Measurements from ENCODE around the gene PRDM16. TPM values are rescaled to one million over a fixed set of nuclear protein-coding genes. Genes with fewer than 3 reads are reported as not detected.

Gene PRDM16
- total and polyA plus RNA-seq, 2 experiments from 2014 or later = 0.14 to 0.16 TPM

DNA sequence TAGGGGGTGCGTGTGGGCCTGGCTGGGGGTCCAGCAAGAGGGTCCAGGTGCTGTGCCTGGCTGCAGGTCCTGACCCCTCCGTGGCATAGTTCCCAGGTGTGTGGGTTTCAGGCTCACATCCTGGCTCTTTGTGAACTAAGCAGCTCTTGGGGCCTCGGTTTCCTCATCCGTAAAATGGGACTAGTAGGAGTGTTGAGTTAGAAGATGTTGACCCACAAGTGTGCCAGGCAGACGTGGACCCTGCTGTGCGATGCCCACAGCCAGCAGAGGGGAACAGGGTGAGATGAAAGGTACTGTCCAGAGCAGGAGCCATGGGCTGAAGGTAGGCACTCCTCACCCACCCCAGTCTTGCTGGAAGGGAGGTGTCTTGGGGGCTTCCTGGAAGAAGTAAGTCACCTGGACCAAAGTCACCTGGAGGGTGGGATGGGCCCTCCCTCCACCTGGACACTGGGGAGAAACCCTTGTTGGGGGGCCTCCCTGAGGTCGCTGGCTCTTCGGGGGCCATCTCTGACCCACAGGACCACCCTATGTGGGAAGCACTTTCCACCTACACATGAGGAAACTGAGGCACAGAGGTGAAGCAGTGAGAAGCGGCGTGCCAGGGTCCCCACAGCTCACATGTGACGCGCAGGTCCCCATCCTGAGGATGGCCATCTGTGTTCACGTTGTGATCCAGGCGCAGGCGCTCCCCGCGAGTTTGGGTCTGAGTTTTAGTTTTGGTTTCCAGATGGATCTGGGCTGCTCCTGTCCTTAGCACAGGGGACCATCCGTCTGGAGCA is 386.9 kb downstream of the PRDM16 start:
- no peaks in the 10 kb centered on the region; the same call in 2 of the 3 replicates for H3K9me3 Mint-ChIP-seq
- H3K36me3 ChIP-seq (ENCODE audit: insufficient read depth) = no peaks in the 10 kb centered on the region
- H2AFZ ChIP-seq = no peak overlapping the region
- peak overlapping the region; percentile 82 for H3K4me3 Mint-ChIP-seq
- DNase-seq (ENCODE audit: low spot score) = no peak
- no peaks in the 10 kb centered on the region for H3K9me2 ChIP-seq (ENCODE audit: insufficient read depth)
- peak overlapping the region; percentile 93 for H3K4me2 ChIP-seq
- H3K4me1 Mint-ChIP-seq = peaks cover 24% of the 10 kb centered on the region
- peak overlapping the region; percentile 97 for H3K27ac ChIP-seq (ENCODE audit: low read depth)
- H3K4me1 ChIP-seq (ENCODE audit: insufficient read depth) = peaks cover 18% of the 10 kb centered on the region; the same call in 1 of the 2 replicates
- H3K27ac Mint-ChIP-seq = peak overlapping the region; percentile 80; the same call in 1 of the 2 replicates
- H3K27me3 Mint-ChIP-seq (ENCODE audit: insufficient read depth, low read depth, poor library complexity) = peaks cover 12% of the 10 kb centered on the region
- H3K79me2 ChIP-seq (replicated peaks; ENCODE audit: insufficient read depth) = peaks cover 19% of the 10 kb centered on the region; the same call in 1 of the 2 replicates
- TF ChIP-seq, protein P1, sequence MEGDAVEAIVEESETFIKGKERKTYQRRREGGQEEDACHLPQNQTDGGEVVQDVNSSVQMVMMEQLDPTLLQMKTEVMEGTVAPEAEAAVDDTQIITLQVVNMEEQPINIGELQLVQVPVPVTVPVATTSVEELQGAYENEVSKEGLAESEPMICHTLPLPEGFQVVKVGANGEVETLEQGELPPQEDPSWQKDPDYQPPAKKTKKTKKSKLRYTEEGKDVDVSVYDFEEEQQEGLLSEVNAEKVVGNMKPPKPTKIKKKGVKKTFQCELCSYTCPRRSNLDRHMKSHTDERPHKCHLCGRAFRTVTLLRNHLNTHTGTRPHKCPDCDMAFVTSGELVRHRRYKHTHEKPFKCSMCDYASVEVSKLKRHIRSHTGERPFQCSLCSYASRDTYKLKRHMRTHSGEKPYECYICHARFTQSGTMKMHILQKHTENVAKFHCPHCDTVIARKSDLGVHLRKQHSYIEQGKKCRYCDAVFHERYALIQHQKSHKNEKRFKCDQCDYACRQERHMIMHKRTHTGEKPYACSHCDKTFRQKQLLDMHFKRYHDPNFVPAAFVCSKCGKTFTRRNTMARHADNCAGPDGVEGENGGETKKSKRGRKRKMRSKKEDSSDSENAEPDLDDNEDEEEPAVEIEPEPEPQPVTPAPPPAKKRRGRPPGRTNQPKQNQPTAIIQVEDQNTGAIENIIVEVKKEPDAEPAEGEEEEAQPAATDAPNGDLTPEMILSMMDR (conservative IDR thresholded peaks at IDR 0.05; ENCODE audit: low read depth in 2 of 2) = no peak
- TF ChIP-seq ZNF114 (CRISPR knock-in tag; IDR thresholded peaks at IDR 0.05) (no peak), STAT1 (IDR thresholded peaks at IDR 0.05; ENCODE audit: unreplicated experiment) (no peak), EZH2phosphoT487 (IDR thresholded peaks at IDR 0.05; ENCODE audit: unreplicated experiment) (no peak), CREB1 (CRISPR knock-in tag; IDR thresholded peaks at IDR 0.05; ENCODE audit: low read depth) (no peak)
- peaks cover 17% of the 10 kb centered on the region for H3F3A ChIP-seq (replicated peaks; ENCODE audit: low read depth)
- H3K36me3 Mint-ChIP-seq (ENCODE audit: low read depth) = peaks cover 6% of the 10 kb centered on the region; the same call in 1 of the 3 replicates
- H4K20me1 ChIP-seq (replicated peaks; ENCODE audit: insufficient read depth) = no peaks in the 10 kb centered on the region
- H3K4me3 ChIP-seq = peak overlapping the region; percentile 85
- H3K27me3 ChIP-seq (ENCODE audit: insufficient read depth) = no peaks in the 10 kb centered on the region
- no peak for ATAC-seq

DNA sequence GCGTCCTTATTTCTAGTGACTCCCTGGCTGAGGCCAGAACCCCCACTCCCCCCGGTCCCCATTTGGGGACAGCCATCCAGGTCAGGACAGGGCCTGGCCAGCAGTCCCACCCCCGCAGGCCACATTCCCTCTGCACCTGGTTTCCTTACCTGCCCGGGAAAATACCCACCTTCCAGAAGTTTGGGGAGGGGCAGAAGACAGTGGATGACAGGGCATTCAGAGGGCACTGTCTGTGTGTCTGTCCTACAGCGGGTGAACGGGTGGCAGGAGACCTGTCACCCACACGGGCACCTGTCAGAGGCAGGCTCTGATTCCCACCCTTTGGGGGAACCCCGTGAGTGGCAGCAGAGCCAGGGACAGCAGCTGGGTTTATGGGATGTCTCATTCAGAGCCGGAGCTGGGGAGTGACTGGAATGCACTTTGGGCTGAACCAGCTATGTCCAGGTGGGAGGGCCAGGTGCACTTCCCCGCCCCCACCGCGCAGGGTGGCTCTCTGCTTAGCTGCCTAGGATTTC is 387.5 kb downstream of the PRDM16 start:
- Histone ChIP-seq H3F3A (replicated peaks; ENCODE audit: low read depth) (peaks cover 17% of the 10 kb centered on the region), H3K27ac (ENCODE audit: low read depth) (no peak overlapping the region), H3K4me1 (ENCODE audit: insufficient read depth) (peaks cover 18% of the 10 kb centered on the region; the same call in 1 of the 2 replicates), H3K9me2 (ENCODE audit: insufficient read depth) (no peaks in the 10 kb centered on the region), H2AFZ (no peak overlapping the region), H3K4me3 (no peak overlapping the region), H3K27me3 (ENCODE audit: insufficient read depth) (no peaks in the 10 kb centered on the region), H3K79me2 (replicated peaks; ENCODE audit: insufficient read depth) (peaks cover 19% of the 10 kb centered on the region; the same call in 1 of the 2 replicates), H3K4me2 (no peak overlapping the region), H4K20me1 (replicated peaks; ENCODE audit: insufficient read depth) (no peaks in the 10 kb centered on the region), H3K36me3 (ENCODE audit: insufficient read depth) (no peaks in the 10 kb centered on the region)
- Mint-ChIP-seq H3K4me3 (no peak overlapping the region; the same call in 2 of the 3 replicates), H3K4me1 (peaks cover 24% of the 10 kb centered on the region), H3K36me3 (ENCODE audit: low read depth) (peaks cover 6% of the 10 kb centered on the region; the same call in 1 of the 3 replicates), H3K27me3 (ENCODE audit: insufficient read depth, low read depth, poor library complexity) (peaks cover 12% of the 10 kb centered on the region), H3K27ac (no peak overlapping the region), H3K9me3 (no peaks in the 10 kb centered on the region; the same call in 2 of the 3 replicates)
- DNase-seq (ENCODE audit: low spot score) = no peak
- no peak for ATAC-seq
- TF ChIP-seq EZH2phosphoT487 (IDR thresholded peaks at IDR 0.05; ENCODE audit: unreplicated experiment) = no peak
- TF ChIP-seq, protein P2, sequence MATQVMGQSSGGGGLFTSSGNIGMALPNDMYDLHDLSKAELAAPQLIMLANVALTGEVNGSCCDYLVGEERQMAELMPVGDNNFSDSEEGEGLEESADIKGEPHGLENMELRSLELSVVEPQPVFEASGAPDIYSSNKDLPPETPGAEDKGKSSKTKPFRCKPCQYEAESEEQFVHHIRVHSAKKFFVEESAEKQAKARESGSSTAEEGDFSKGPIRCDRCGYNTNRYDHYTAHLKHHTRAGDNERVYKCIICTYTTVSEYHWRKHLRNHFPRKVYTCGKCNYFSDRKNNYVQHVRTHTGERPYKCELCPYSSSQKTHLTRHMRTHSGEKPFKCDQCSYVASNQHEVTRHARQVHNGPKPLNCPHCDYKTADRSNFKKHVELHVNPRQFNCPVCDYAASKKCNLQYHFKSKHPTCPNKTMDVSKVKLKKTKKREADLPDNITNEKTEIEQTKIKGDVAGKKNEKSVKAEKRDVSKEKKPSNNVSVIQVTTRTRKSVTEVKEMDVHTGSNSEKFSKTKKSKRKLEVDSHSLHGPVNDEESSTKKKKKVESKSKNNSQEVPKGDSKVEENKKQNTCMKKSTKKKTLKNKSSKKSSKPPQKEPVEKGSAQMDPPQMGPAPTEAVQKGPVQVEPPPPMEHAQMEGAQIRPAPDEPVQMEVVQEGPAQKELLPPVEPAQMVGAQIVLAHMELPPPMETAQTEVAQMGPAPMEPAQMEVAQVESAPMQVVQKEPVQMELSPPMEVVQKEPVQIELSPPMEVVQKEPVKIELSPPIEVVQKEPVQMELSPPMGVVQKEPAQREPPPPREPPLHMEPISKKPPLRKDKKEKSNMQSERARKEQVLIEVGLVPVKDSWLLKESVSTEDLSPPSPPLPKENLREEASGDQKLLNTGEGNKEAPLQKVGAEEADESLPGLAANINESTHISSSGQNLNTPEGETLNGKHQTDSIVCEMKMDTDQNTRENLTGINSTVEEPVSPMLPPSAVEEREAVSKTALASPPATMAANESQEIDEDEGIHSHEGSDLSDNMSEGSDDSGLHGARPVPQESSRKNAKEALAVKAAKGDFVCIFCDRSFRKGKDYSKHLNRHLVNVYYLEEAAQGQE (IDR thresholded peaks at IDR 0.05; ENCODE audit: unreplicated experiment) = no peak
- no peak for TF ChIP-seq JUNB (IDR thresholded peaks at IDR 0.05; ENCODE audit: unreplicated experiment)

All from GM23338 (cell line).